ENCODE measurements around the gene SHB.

SHB gene

DNA sequence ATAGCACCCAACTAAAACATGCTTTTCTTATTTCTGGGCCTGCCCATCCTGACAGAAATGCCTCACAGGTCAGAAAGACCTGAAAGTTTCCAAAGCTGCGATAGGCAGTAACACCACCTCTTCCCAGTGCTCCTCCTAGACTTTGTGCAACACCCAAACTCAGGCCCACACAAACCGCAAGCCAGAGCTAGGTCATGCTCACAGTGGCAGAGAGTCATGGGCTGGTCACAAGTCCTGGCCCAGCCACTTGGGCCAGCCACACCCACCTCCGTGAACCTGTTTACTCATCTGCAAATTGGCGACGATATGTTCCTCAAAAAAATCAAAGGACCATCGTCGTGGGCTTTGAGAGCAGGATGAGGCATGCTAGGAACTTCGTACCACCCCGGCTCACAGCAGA, 121.0 kb downstream of the SHB start:
- DNase-seq: no peak

- no peak for DNase-seq
Observed at GRCh38 chr9:37947471-37947870, 121.6 kb downstream of the SHB start.

DNA sequence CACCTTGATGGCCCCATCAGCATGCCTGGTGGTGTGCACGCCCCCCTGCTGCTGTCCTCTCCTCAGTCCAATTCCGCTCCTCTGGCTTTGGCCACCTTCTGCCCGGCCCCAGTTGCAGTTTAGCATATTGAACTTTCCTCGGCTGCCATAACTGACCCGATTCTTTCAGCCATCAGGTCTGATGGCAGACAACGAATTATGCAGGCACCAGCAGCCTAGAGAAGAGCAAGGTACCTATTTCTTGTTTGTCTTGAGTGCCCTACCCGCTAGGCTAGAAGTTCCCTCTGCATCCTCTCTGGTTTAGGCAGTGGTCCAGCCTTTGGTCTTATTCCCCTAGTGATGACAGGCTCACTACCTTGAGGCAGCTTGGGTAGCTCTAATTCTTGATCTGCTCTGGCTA, 122.1 kb downstream of the SHB start:
- DNase-seq: no peak

DNA sequence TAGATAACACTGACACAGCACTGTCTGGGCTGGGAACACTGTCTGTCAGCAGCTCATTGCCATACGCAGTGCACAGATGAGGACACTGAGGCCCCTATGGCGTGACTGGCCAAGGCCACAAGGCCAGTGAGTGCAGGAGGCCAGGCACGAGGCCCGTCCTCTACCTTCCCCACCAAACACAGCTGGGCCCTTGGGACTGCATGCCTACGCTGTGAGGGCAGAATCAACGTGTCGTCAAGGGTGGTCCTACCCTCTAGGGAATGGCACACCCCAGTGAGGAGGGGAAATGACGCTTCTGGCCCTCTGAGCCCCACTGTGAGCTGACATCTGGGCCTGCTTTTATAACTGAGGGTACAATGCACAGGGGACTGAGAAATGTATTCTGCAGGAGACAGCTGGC, 123.0 kb downstream of the SHB start:
- no peak for DNase-seq

DNA sequence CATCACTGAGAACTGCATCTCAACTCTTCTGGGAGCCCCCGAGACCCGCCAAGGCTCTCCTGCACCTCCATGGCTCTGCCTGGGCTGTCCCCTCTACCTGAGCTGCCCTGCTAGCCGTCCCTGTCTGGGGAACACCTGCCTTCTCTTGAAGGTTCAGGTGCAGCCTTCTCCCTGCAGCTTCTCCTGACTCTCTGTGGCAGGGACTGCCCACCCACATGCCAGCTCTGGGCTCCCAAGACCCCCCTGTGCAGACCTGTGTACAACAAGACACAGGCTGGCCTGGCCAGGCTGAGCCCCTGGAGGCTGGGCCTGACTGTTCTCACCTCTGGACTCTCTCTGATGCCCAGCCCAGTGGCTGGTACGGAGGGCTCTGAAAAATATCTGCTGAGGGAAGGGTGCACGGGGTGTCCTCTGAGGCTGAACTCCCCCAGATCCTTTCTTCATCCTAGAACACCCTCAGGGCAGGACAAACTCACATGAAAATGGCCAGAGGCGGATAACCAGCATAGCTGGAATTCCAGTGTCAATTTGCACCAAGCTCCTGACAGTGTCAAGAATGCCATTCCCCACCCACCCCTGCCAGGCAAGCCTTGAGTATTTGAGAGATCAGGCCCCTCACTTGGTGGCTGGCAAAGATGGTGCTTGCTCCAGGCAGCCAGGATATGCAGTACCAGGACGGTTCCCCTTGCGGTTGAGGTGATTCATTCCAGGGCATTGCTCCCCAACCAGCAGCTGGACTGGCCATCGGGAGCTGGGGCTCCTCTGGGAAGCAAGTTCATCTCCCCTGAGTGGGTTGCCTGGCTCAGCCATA, 124.2 kb downstream of the SHB start:
- no peak for DNase-seq

GRCh38 chr9:37944266-37944650, 124.8 kb downstream of the SHB start:
- DNase-seq: no peak

DNA sequence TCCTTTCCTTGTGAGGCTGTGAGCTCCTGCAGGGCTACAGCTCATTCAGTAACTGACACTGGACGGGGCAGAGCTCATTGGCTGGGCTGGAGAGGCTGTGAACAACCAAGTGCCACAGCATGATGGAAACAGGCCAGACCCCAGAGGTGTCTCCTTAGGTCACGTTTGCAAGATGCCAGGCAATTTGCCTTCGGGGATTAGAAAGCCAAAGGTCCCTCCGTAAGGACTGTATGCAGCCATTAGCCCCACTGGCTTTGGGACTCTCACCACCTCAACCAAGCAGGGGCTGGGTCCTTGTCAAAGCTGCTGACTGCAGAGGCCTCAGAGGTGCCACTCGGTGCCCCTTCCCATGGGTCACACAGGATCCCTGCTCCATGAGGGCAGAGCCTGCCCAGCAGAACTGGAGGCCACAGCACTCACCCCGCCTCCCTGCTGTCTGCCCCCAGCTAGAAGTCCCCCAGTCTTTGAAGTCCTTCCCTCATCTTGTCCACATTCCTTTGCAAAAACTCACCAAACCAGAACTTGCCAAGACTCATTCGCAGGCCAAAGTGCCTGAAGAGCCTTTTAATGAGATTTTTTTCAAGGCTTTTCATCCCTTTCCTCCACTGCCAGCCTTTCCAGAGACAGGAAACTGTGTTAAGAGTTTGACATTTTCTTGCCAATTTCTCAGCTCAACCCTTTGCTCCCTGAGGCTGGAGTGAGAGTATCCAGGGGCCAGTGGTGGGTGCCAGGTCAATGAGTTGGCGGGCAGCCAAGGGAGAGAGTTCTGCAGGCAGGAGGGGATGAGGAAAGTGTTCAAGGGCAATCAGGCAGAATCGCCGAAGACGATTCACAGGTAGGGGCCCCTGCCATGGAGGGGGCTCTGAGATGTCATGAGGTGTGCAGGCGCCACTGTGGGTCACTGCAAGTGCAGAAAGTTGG, 125.4 kb downstream of the SHB start:
- DNase-seq: no peak

- DNase-seq: no peak
Observed at GRCh38 chr9:37942621-37943344, 126.2 kb downstream of the SHB start.

DNA sequence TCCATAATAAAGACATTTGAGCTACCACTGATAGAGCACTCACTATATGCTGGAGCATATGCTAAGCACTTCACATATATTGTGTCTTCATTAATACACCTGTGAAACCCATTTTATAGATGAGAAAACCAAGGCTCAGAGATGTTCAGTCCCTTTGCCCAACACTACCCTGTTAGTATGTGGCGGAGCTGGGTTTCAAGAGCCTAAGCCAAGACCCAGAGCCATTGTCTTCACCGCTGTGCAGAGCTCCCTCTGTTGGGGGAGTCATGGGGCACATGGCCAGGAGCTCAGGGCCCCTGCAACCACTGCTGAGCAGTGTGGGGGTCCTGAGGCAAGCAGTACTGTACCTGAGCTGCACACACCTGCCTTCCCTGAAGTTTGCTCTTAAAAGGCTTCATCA, 127.8 kb downstream of the SHB start:
- DNase-seq: no peak

DNA sequence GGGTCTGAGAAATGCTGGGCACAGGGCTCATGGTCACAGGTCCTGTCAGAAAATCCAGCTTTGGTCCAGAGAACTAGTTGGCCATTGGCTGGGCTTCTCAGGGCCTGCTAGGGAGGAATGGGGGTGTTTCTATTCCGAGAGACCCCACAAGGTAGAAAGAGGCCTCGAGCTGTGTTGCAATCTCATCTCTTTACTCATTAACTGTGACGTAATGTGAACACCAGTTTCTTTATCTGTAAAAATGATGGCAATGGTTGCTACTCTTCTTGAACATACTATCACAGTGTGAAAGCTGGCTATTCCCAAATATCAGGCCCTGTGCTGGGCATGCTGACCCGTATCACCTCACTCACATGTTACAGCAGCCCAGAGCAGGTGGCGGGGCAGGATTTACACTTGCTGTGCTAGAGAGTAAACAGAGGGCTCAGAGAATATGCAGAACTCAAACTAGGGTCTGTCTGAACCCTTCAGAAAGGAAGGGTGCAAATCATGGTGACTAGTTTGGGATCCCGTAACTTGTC, 129.4 kb downstream of the SHB start:
- DNase-seq: no peak

- DNase-seq: no peak
Observed at GRCh38 chr9:37938121-37938891, 130.7 kb downstream of the SHB start.

GRCh38 chr9:37937366-37937765, 131.7 kb downstream of the SHB start:
- DNase-seq: no peak

DNA sequence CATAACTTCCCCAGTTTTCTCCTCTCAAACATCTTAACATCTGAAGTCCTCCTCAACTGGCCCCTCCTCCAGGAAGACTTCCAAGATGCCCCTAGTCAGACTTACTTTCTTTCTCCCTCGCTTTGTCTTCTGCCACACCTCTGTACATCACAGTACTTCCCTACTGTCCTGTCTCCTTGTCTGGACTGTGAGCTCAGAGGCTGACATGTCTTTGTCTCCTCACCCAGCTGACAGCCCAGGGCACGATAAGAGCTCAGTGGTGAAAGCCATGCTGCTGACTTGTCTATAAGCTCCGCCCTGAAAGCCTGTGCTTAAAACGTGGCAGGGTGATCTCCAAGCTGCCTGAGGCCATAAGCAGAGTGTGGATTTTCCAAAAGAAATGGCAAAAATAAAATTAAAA, 132.1 kb downstream of the SHB start:
- no peak for DNase-seq

GRCh38 chr9:37936376-37936775, 132.7 kb downstream of the SHB start:
- no peak for DNase-seq

DNA sequence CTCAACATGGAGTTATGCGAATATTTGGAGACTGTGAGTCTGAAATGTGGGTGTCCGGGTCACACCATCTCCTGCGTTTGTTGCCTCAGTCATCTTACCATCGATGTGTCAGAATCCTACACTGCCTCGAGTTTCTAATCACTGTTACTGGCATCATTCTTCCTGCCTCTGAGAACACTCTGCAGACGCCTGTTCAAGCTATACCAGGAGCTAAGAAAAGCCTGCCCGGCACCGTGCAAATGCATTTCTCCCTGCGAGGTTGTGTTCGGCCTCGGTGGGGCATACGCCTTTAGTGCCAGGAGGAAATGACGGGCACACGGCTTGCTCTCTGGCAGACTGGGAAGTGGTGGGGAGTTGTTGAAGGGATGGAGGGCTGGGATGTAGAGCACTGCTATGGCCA, 133.9 kb downstream of the SHB start:
- no peak for DNase-seq

DNA sequence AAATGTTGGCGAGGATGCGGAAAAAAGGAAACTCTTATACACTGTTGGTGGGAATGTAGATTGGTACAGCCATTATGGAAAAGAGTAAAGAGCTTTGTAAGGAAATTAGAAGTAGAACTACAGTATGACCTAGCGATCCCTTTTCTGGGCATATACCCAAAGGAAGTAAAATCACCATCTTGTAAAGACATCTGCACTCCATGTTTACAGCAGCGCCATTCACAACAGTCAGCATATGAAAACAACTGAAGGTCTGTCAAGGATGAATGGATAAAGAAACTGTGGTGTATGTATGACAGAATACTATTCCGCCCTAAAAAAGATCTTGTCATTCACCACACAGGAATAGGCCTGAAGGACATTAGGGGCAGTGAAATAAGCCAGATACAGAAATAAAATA, 137.4 kb downstream of the SHB start:
- no peak for DNase-seq

DNA sequence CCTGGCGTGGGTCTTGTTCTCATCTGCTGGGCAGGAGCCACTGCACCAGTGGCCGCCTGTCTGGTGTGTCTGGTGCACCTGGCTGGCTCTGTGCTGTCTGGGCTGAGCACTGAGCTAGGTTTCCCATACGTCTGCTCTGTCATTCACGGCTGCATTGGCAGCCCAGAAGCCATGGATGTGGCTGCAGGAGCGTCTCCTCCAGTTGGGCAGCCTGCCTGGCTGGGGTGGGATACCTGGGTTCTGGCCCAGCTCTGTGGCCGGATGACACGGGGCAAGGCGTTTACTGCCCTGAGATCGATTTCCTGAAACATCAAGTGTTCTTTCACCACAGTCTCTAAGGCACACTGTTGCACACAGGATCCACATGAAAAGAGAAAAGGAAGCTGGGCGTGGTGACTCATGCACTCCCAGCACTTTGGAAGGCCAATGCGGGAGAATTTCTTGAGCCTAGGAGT, 139.6 kb downstream of the SHB start:
- DNase-seq: no peak

DNA sequence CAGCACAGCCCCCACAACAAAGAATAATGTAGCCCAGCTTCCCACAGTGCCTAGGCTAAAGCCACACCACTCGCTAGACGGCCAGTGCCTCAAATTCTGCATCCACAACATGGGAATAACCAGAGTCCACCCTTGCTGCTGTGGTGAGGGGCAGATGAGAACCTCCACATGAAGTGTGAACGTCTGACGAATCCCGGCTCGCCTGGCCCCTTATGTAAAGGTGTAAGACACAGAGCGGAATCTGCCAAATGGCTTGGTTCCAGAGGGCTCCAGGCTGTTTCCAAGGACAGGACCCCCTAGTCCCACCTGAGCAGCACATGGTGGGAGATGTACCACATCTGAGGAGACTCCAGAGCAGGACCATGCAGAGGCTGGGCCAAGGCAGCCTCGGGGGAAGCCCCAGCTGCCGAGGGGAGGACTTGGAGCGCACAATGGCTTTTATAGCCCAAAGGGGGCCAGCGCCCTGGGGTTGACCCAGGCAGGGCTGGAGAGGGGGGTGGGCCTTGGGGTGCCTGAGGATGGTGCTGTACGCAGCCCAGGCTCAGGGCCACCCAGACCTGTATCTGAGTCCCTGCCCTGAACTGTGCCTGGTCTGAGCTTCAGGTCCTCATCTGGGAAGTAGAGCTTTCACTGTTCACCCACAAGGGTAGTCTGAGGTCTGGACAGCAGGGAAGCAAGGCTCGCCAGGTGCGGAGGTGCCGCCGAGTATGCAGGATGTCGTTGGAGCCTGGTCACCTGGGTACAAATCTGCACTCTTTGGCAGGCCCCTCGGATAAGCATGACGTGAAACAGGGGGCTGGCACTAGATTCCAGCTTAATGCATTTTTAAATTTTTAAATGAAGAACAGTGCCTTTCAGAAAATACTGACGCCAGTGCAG, 140.2 kb downstream of the SHB start:
- no peak for DNase-seq

GRCh38 chr9:37927601-37928551, 141.2 kb downstream of the SHB start:
- no peak for DNase-seq

GRCh38 chr9:37927132-37927531, 141.9 kb downstream of the SHB start:
- DNase-seq: no peak

Measured in NCI-H2029 treated with DMSO at 0.1 percent for 48 hours (cell line).